Measurements from ENCODE around the gene KDM6A. TPM values are rescaled to one million over a fixed set of nuclear protein-coding genes. Genes with fewer than 3 reads are reported as not detected.

KDM6A gene
- polyA plus RNA-seq, 1 donor (not counting 4 experiments of a cell fraction or from before 2014, with no cell fraction given) = 64.2 TPM

GRCh38 chrX:45143455-45143854 lies 270.5 kb downstream of the KDM6A start:
- no peaks in the 10 kb centered on the region for H3K4me1 ChIP-seq (ENCODE audit: control insufficient read depth, extremely low read depth, insufficient read depth, low read length)
- no peak overlapping the region for H3K4me2 ChIP-seq (ENCODE audit: control insufficient read depth, extremely low read depth, insufficient read depth, low read depth, low read length)
- TF ChIP-seq CTCF (optimal IDR thresholded peaks at IDR 0.05 in 1 of 3, IDR thresholded peaks at IDR 0.05 in 1 of 3, conservative IDR thresholded peaks at IDR 0.05 in 1 of 3; ENCODE audit: extremely low read depth in 1 of 3, insufficient read depth in 2 of 3, low read length in 3 of 3) (no peak), EZH2 (IDR thresholded peaks at IDR 0.05; ENCODE audit: low read length) (no peak)
- no peak for DNase-seq (ENCODE audit: low read depth, low spot score)
- no peak overlapping the region for H3K4me3 ChIP-seq (ENCODE audit: control insufficient read depth in 2 of 3, extremely low read depth in 1 of 3, insufficient read depth in 2 of 3, low read depth in 1 of 3, low read length in 3 of 3)
- H3K9ac ChIP-seq (ENCODE audit: control insufficient read depth, extremely low read depth, insufficient read depth, low read length) = no peak overlapping the region
- no peaks in the 10 kb centered on the region for H3K9me3 ChIP-seq (ENCODE audit: control insufficient read depth, low read depth, low read length)
- no peak overlapping the region for H2AFZ ChIP-seq (ENCODE audit: control insufficient read depth, low read length)
- no peaks in the 10 kb centered on the region for H3K79me2 ChIP-seq (ENCODE audit: control insufficient read depth, insufficient read depth, low read length)
- no peak overlapping the region for H3K27ac ChIP-seq (ENCODE audit: control insufficient read depth, insufficient read depth, low read length)
- no peaks in the 10 kb centered on the region for H3K27me3 ChIP-seq (ENCODE audit: control insufficient read depth, extremely low read depth, insufficient read depth, low read length)
- H4K20me1 ChIP-seq (ENCODE audit: control insufficient read depth, extremely low read depth, insufficient read depth, low read length) = no peaks in the 10 kb centered on the region
- no peaks in the 10 kb centered on the region for H3K9me1 ChIP-seq (ENCODE audit: control insufficient read depth, extremely low read depth, insufficient read depth, low read length)
- dilution Hi-C loops (cut with MboI; ENCODE audit: extremely low pct_ligation_motif_present, low sequenced_read_pairs) = no loop called here
- no peaks in the 10 kb centered on the region for H3K36me3 ChIP-seq (ENCODE audit: control insufficient read depth in 2 of 2, extremely low read depth in 1 of 2, insufficient read depth in 2 of 2, low read length in 2 of 2)
- no peak for FAIRE-seq

GRCh38 chrX:45145492-45146215 lies 272.7 kb downstream of the KDM6A start:
- dilution Hi-C loops (cut with MboI; ENCODE audit: extremely low pct_ligation_motif_present, low sequenced_read_pairs) = no loop called here
- no peak for FAIRE-seq
- DNase-seq (ENCODE audit: low read depth, low spot score) = no peak
- Histone ChIP-seq H3K4me2 (ENCODE audit: control insufficient read depth, extremely low read depth, insufficient read depth, low read depth, low read length) (no peak overlapping the region), H3K27ac (ENCODE audit: control insufficient read depth, insufficient read depth, low read length) (no peak overlapping the region), H3K9ac (ENCODE audit: control insufficient read depth, extremely low read depth, insufficient read depth, low read length) (no peak overlapping the region), H3K9me1 (ENCODE audit: control insufficient read depth, extremely low read depth, insufficient read depth, low read length) (no peaks in the 10 kb centered on the region), H3K79me2 (ENCODE audit: control insufficient read depth, insufficient read depth, low read length) (no peaks in the 10 kb centered on the region), H3K27me3 (ENCODE audit: control insufficient read depth, extremely low read depth, insufficient read depth, low read length) (no peaks in the 10 kb centered on the region), H3K4me3 (ENCODE audit: control insufficient read depth in 2 of 3, extremely low read depth in 1 of 3, insufficient read depth in 2 of 3, low read depth in 1 of 3, low read length in 3 of 3) (no peak overlapping the region), H3K4me1 (ENCODE audit: control insufficient read depth, extremely low read depth, insufficient read depth, low read length) (no peaks in the 10 kb centered on the region), H3K36me3 (ENCODE audit: control insufficient read depth in 2 of 2, extremely low read depth in 1 of 2, insufficient read depth in 2 of 2, low read length in 2 of 2) (no peaks in the 10 kb centered on the region), H2AFZ (ENCODE audit: control insufficient read depth, low read length) (no peak overlapping the region), H3K9me3 (ENCODE audit: control insufficient read depth, low read depth, low read length) (no peaks in the 10 kb centered on the region), H4K20me1 (ENCODE audit: control insufficient read depth, extremely low read depth, insufficient read depth, low read length) (no peaks in the 10 kb centered on the region)
- no peak for TF ChIP-seq EZH2 (IDR thresholded peaks at IDR 0.05; ENCODE audit: low read length)

- H3K4me3 ChIP-seq (ENCODE audit: control insufficient read depth in 2 of 3, extremely low read depth in 1 of 3, insufficient read depth in 2 of 3, low read depth in 1 of 3, low read length in 3 of 3) = no peak overlapping the region
- no peaks in the 10 kb centered on the region for H3K9me1 ChIP-seq (ENCODE audit: control insufficient read depth, extremely low read depth, insufficient read depth, low read length)
- no peak overlapping the region for H3K9ac ChIP-seq (ENCODE audit: control insufficient read depth, extremely low read depth, insufficient read depth, low read length)
- no peak for FAIRE-seq
- H3K4me2 ChIP-seq (ENCODE audit: control insufficient read depth, extremely low read depth, insufficient read depth, low read depth, low read length) = no peak overlapping the region
- TF ChIP-seq EZH2 (IDR thresholded peaks at IDR 0.05; ENCODE audit: low read length) = no peak
- no peak for TF ChIP-seq CTCF (optimal IDR thresholded peaks at IDR 0.05 in 1 of 3, IDR thresholded peaks at IDR 0.05 in 1 of 3, conservative IDR thresholded peaks at IDR 0.05 in 1 of 3; ENCODE audit: extremely low read depth in 1 of 3, insufficient read depth in 2 of 3, low read length in 3 of 3)
- no peaks in the 10 kb centered on the region for H3K36me3 ChIP-seq (ENCODE audit: control insufficient read depth in 2 of 2, extremely low read depth in 1 of 2, insufficient read depth in 2 of 2, low read length in 2 of 2)
- H3K27me3 ChIP-seq (ENCODE audit: control insufficient read depth, extremely low read depth, insufficient read depth, low read length) = peaks cover 11% of the 10 kb centered on the region
- H3K4me1 ChIP-seq (ENCODE audit: control insufficient read depth, extremely low read depth, insufficient read depth, low read length) = no peaks in the 10 kb centered on the region
- DNase-seq (ENCODE audit: low read depth, low spot score) = no peak
- no peak overlapping the region for H3K27ac ChIP-seq (ENCODE audit: control insufficient read depth, insufficient read depth, low read length)
- no peaks in the 10 kb centered on the region for H4K20me1 ChIP-seq (ENCODE audit: control insufficient read depth, extremely low read depth, insufficient read depth, low read length)
- no peaks in the 10 kb centered on the region for H3K9me3 ChIP-seq (ENCODE audit: control insufficient read depth, low read depth, low read length)
- no peak overlapping the region for H2AFZ ChIP-seq (ENCODE audit: control insufficient read depth, low read length)
- H3K79me2 ChIP-seq (ENCODE audit: control insufficient read depth, insufficient read depth, low read length) = no peaks in the 10 kb centered on the region
- dilution Hi-C loops (cut with MboI; ENCODE audit: extremely low pct_ligation_motif_present, low sequenced_read_pairs) = no loop called here
Measured at GRCh38 chrX:45150821-45151220, 277.8 kb downstream of the KDM6A start.
